ENCODE measurements around the gene MAD1L1.

DNA sequence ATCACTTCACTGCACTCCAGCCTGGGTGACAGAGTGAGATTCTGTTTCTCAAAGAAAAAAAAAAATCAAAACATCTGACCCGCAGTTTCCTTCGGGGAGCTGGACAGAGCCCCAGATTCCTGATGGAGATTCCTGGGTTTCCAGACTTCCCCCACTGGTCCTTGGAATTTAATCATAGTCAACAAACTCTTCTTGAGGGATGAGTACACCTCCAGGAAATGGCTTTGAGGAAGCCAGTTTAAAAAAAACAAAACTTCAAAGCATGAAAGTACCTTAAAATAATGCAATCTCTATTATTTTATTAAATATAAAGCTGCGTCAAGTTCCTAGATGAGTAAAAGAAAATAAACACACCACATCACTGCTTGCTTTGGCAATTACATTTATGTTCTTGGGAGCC is 1.2 kb upstream of the MAD1L1 start:
- TF ChIP-seq EZH2 (IDR thresholded peaks at IDR 0.05), result no peak
- TF ChIP-seq, protein P1, sequence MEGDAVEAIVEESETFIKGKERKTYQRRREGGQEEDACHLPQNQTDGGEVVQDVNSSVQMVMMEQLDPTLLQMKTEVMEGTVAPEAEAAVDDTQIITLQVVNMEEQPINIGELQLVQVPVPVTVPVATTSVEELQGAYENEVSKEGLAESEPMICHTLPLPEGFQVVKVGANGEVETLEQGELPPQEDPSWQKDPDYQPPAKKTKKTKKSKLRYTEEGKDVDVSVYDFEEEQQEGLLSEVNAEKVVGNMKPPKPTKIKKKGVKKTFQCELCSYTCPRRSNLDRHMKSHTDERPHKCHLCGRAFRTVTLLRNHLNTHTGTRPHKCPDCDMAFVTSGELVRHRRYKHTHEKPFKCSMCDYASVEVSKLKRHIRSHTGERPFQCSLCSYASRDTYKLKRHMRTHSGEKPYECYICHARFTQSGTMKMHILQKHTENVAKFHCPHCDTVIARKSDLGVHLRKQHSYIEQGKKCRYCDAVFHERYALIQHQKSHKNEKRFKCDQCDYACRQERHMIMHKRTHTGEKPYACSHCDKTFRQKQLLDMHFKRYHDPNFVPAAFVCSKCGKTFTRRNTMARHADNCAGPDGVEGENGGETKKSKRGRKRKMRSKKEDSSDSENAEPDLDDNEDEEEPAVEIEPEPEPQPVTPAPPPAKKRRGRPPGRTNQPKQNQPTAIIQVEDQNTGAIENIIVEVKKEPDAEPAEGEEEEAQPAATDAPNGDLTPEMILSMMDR (IDR thresholded peaks at IDR 0.05 in 2 of 3, conservative IDR thresholded peaks at IDR 0.05 in 1 of 3; ENCODE audit: borderline replicate concordance in 1 of 3, insufficient read depth in 1 of 3, low read depth in 2 of 3, low read length in 2 of 3), result no peak
